ENCODE results near the gene IMPG1. TPM values are rescaled to one million over a fixed set of nuclear protein-coding genes. Genes with fewer than 3 reads are reported as not detected.
A peak's percentile ranks its signal among the peaks of the same experiment; 100 is the strongest.

Gene IMPG1
- total RNA-seq, 2 donors from 2014 or later = not detected

- H3K27me3 ChIP-seq = no peaks in the 10 kb centered on the region
- WGBS, 2 donors = 10 to 17% methylated on average over 5 of the region's 5 CpGs
- peak; percentile 10 to 77 (median 66) for TF ChIP-seq CTCF (IDR thresholded peaks at IDR 0.05)
- TF ChIP-seq POLR2A (IDR thresholded peaks at IDR 0.05) = no peak
- DNase-seq (no peak), ATAC-seq (peak; percentile 78)
- intact Hi-C loops (cut with DNase I) = no loop called here
- H3K9me3 ChIP-seq = no peaks in the 10 kb centered on the region
- H3K27ac ChIP-seq = no peak overlapping the region
- no peaks in the 10 kb centered on the region for H3K36me3 ChIP-seq (replicated peaks in 1 of 2; ENCODE audit: insufficient read depth in 1 of 2, low read depth in 2 of 2)
- H3K4me1 ChIP-seq = no peaks in the 10 kb centered on the region
- H3K4me3 ChIP-seq = no peak overlapping the region
Measured at GRCh38 chr6:75893058-75893775, 179.2 kb downstream of the IMPG1 start.

- DNase-seq = no peak
- TF ChIP-seq POLR2A (IDR thresholded peaks at IDR 0.05) = no peak
- TF ChIP-seq CTCF (IDR thresholded peaks at IDR 0.05) = no peak
- H3K9me3 ChIP-seq = no peaks in the 10 kb centered on the region
- no peak overlapping the region for H3K4me3 ChIP-seq
- no peak overlapping the region for H3K27ac ChIP-seq
- H3K4me1 ChIP-seq = no peaks in the 10 kb centered on the region
- ATAC-seq = no peak
- no peaks in the 10 kb centered on the region for H3K36me3 ChIP-seq (replicated peaks in 1 of 2; ENCODE audit: insufficient read depth in 1 of 2, low read depth in 2 of 2)
- WGBS, 2 donors = 95 to 96% methylated on average over 8 of the region's 8 CpGs
- intact Hi-C loops (cut with DNase I) = no loop called here
- no peaks in the 10 kb centered on the region for H3K27me3 ChIP-seq
Measured at GRCh38 chr6:75892384-75892783, 180.1 kb downstream of the IMPG1 start.

- no peaks in the 10 kb centered on the region for H3K9me3 ChIP-seq
- no peaks in the 10 kb centered on the region for H3K36me3 ChIP-seq (replicated peaks in 1 of 2; ENCODE audit: insufficient read depth in 1 of 2, low read depth in 2 of 2)
- H3K4me3 ChIP-seq = no peak overlapping the region
- TF ChIP-seq POLR2A (IDR thresholded peaks at IDR 0.05) = no peak
- no peak for TF ChIP-seq CTCF (IDR thresholded peaks at IDR 0.05)
- H3K4me1 ChIP-seq = peaks cover 12% of the 10 kb centered on the region
- intact Hi-C loops (cut with DNase I) = no loop called here
- no peak for DNase-seq
- H3K27ac ChIP-seq = no peak overlapping the region
- H3K27me3 ChIP-seq = no peaks in the 10 kb centered on the region
- WGBS, 2 donors = 16 to 23% methylated on average over 2 of the region's 2 CpGs
- no peak for ATAC-seq
Measured at GRCh38 chr6:75884822-75885221, 187.6 kb downstream of the IMPG1 start.

- DNase-seq (no peak), ATAC-seq (no peak)
- TF ChIP-seq CTCF (IDR thresholded peaks at IDR 0.05) (no peak), POLR2A (IDR thresholded peaks at IDR 0.05) (no peak)
- Histone ChIP-seq H3K27ac (no peak overlapping the region), H3K36me3 (replicated peaks in 1 of 2; ENCODE audit: insufficient read depth in 1 of 2, low read depth in 2 of 2) (no peaks in the 10 kb centered on the region), H3K4me3 (no peak overlapping the region), H3K9me3 (no peaks in the 10 kb centered on the region), H3K27me3 (no peaks in the 10 kb centered on the region), H3K4me1 (peaks cover 12% of the 10 kb centered on the region)
- 59 to 98% methylated on average over 2 of the region's 2 CpGs for whole genome bisulfite sequencing, 2 donors
- intact Hi-C loops (cut with DNase I) = no loop called here
Measured at GRCh38 chr6:75882734-75883133, 189.7 kb downstream of the IMPG1 start.

- peaks cover 12% of the 10 kb centered on the region for H3K4me1 ChIP-seq
- TF ChIP-seq CTCF (IDR thresholded peaks at IDR 0.05) (no peak), POLR2A (IDR thresholded peaks at IDR 0.05) (no peak)
- no peaks in the 10 kb centered on the region for H3K27me3 ChIP-seq
- no peak overlapping the region for H3K4me3 ChIP-seq
- DNase-seq (no peak), ATAC-seq (no peak)
- no peak overlapping the region for H3K27ac ChIP-seq
- H3K36me3 ChIP-seq (replicated peaks in 1 of 2; ENCODE audit: insufficient read depth in 1 of 2, low read depth in 2 of 2) = peaks cover 0 to 6% of the 10 kb centered on the region in 2 donors
- intact Hi-C loops (cut with DNase I) = no loop called here
- no peaks in the 10 kb centered on the region for H3K9me3 ChIP-seq
- 97% methylated on average over 1 of the region's 1 CpG for WGBS, 2 donors
Measured at GRCh38 chr6:75880305-75880704, 192.2 kb downstream of the IMPG1 start.

Data from body of pancreas (tissue), 4 donors.